Measurements from ENCODE around the gene ZNF846. TPM values are rescaled to one million over a fixed set of nuclear protein-coding genes. Genes with fewer than 3 reads are reported as not detected.
"Not testable (repeated sequence)": the region's sequence is repeated elsewhere in the genome, so short reads cannot be mapped to it uniquely, and the experiment has no call there.

The ZNF846 gene
- total and polyA plus RNA-seq, 7 donors = 3.6 to 48.7 (median 15.8) TPM

- Histone ChIP-seq H3K27ac (peak overlapping the region; percentile 94 to 99 (median 99)), H3K27me3 (no peaks in the 10 kb centered on the region), H3K36me3 (no peaks in the 10 kb centered on the region), H3K9me3 (no peaks in the 10 kb centered on the region), H3K4me3 (no peak overlapping the region), H3K4me1 (peaks cover 0 to 40% (median 34%) of the 10 kb centered on the region in 4 donors)
- DNase-seq = no peak
- intact Hi-C loops (cut with DNase I) = no loop called here
- TF ChIP-seq POLR2A (IDR thresholded peaks at IDR 0.05) (no peak), CTCF (IDR thresholded peaks at IDR 0.05) (no peak), EP300 (IDR thresholded peaks at IDR 0.05) (no peak), POLR2AphosphoS5 (IDR thresholded peaks at IDR 0.05) (no peak)
- WGBS, 2 donors = 94 to 95% methylated on average over 8 of the region's 8 CpGs
Measured at GRCh38 chr19:9786819-9787218, 18.3 kb upstream of the ZNF846 start.

- no peak for TF ChIP-seq POLR2AphosphoS5 (IDR thresholded peaks at IDR 0.05)
- TF ChIP-seq CTCF (IDR thresholded peaks at IDR 0.05) = no peak
- H3K27me3 ChIP-seq = no peaks in the 10 kb centered on the region
- peak overlapping the region; percentile 64 to 92 (median 72) for H3K4me3 ChIP-seq
- intact Hi-C loops (cut with DNase I) = no loop called here
- H3K36me3 ChIP-seq = no peaks in the 10 kb centered on the region
- peak overlapping the region; percentile 94 to 99 (median 99) for H3K27ac ChIP-seq
- no peak for DNase-seq
- peaks cover 0 to 39% (median 32%) of the 10 kb centered on the region in 4 donors for H3K4me1 ChIP-seq
- WGBS, 2 donors = 50 to 68% methylated on average over 9 of the region's 9 CpGs
- no peaks in the 10 kb centered on the region for H3K9me3 ChIP-seq
Measured at GRCh38 chr19:9786342-9786741, 17.8 kb upstream of the ZNF846 start.

GRCh38 chr19:9785367-9786331 lies 17.1 kb upstream of the ZNF846 start:
- H3K27ac ChIP-seq = peak overlapping the region; percentile 94 to 99 (median 99)
- TF ChIP-seq CTCF (IDR thresholded peaks at IDR 0.05) = no peak
- peak; percentile 86 to 94 (median 94) for TF ChIP-seq POLR2AphosphoS5 (IDR thresholded peaks at IDR 0.05)
- TF ChIP-seq POLR2A (IDR thresholded peaks at IDR 0.05) = peak; percentile 88 to 92
- no peak for TF ChIP-seq EP300 (IDR thresholded peaks at IDR 0.05)
- H3K4me1 ChIP-seq = peaks cover 0 to 32% (median 27%) of the 10 kb centered on the region in 4 donors
- peak overlapping the region; percentile 64 to 92 (median 72) for H3K4me3 ChIP-seq
- peaks cover 0 to 3% (median 0%) of the 10 kb centered on the region in 4 donors for H3K36me3 ChIP-seq
- H3K9me3 ChIP-seq = no peaks in the 10 kb centered on the region
- intact Hi-C loops (cut with DNase I) = loop anchor here (1.0 kb wide), 1 partner anchor 17 kb away; the partner anchor contains the start of gene ZNF846
- WGBS, 2 donors = 2% methylated on average over 74 of the region's 74 CpGs
- no peaks in the 10 kb centered on the region for H3K27me3 ChIP-seq
- peak; percentile 99 for DNase-seq

DNA sequence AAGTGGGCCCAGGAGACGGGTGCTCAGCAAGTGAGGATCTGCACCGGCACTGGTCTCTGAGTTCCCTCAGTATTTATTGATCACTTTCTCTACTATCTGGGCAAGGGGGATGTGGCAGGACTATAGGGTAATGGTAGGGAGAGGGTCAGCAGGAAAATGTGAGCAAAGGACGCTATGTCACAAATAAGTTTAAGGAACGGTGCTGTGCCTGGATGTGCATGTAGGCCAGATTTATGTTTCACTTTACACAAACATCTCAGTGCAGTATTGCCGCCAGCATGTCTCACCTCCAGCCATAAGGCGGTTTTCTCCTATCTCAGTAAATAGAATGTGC lies 15.6 kb upstream of the ZNF846 start:
- H3K4me3 ChIP-seq; intact Hi-C loops (cut with DNase I); DNase-seq; H3K27me3 ChIP-seq; H3K9me3 ChIP-seq; H3K36me3 ChIP-seq: not testable (repeated sequence)
- Histone ChIP-seq H3K4me1 (peaks cover 0 to 18% (median 16%) of the 10 kb centered on the region in 4 donors), H3K27ac (peak overlapping the region; percentile 94 to 99 (median 99))
- WGBS, 2 donors = 33 to 80% methylated on average over 6 of the region's 6 CpGs

GRCh38 chr19:9782338-9782737 lies 13.8 kb upstream of the ZNF846 start:
- no peaks in the 10 kb centered on the region for H3K27me3 ChIP-seq
- DNase-seq = no peak
- TF ChIP-seq EP300 (IDR thresholded peaks at IDR 0.05) (no peak), CTCF (IDR thresholded peaks at IDR 0.05) (no peak), POLR2AphosphoS5 (IDR thresholded peaks at IDR 0.05) (no peak), POLR2A (IDR thresholded peaks at IDR 0.05) (no peak)
- WGBS, 2 donors = 91% methylated on average over 2 of the region's 2 CpGs
- intact Hi-C loops (cut with DNase I) = no loop called here
- peaks cover 0 to 16% (median 15%) of the 10 kb centered on the region in 4 donors for H3K4me1 ChIP-seq
- no peak overlapping the region for H3K27ac ChIP-seq
- no peaks in the 10 kb centered on the region for H3K9me3 ChIP-seq
- H3K36me3 ChIP-seq = peaks cover 0 to 5% (median 0%) of the 10 kb centered on the region in 4 donors
- H3K4me3 ChIP-seq = no peak overlapping the region

Measured in sigmoid colon (tissue), 7 donors.